Skeletal muscle tissue (tissue), 4 donors: ENCODE data around the gene HSPB7. TPM values are rescaled to one million over a fixed set of nuclear protein-coding genes. Genes with fewer than 3 reads are reported as not detected.
"Not testable (repeated sequence)": the region's sequence is repeated elsewhere in the genome, so short reads cannot be mapped to it uniquely, and the experiment has no call there.

Source experiments
- H3K27ac ChIP-seq: one replicate; pipeline ENCODE4 v1.7.0; 2013; ENCODE audit warnings: mild to moderate bottlenecking, low read depth, low read length, inconsistent platforms
- H3K27me3 ChIP-seq, 3 donors: one replicate each; pipeline ENCODE4 v1.7.0; 2013; ENCODE audit warnings: low read length in 3 of 3; ENCODE audit not compliant: control insufficient read depth in 3 of 3, insufficient read depth in 3 of 3
- H3K36me3 ChIP-seq, 3 donors: one replicate each; pipeline ENCODE4 v1.7.0; 2013; ENCODE audit warnings: low read length in 3 of 3; ENCODE audit not compliant: control insufficient read depth in 3 of 3, insufficient read depth in 3 of 3
- H3K4me1 ChIP-seq, 3 donors: one replicate each; pipeline ENCODE4 v1.7.0; 2013; ENCODE audit warnings: low read length in 3 of 3, mild to moderate bottlenecking in 3 of 3; ENCODE audit not compliant: control insufficient read depth in 3 of 3, insufficient read depth in 3 of 3
- H3K4me3 ChIP-seq, 3 donors: one replicate each; pipeline ENCODE4 v1.7.0; 2013; ENCODE audit warnings: low read length in 3 of 3
- H3K9ac ChIP-seq, 3 donors: one replicate each; pipeline ENCODE4 v1.7.0; 2013; ENCODE audit warnings: low read length in 3 of 3, mild to moderate bottlenecking in 3 of 3, moderate library complexity in 2 of 3, low read depth in 1 of 3
- H3K9me3 ChIP-seq, 3 donors: one replicate each; pipeline ENCODE4 v1.7.0; 2013; ENCODE audit warnings: low read length in 3 of 3; ENCODE audit not compliant: control insufficient read depth in 3 of 3
- total RNA-seq: library from RNA; depleted of rRNA; stranded (reverse); fragments of >200 nt; gene quantifications from one replicate; pipeline ENCODE4 v1.2.3, GENCODE V29; 2014
- donor health status: Osteomylitis.

HSPB7 gene
- total RNA-seq, 1 donor from 2014 or later, result 5.7 TPM

GRCh38 chr1:16023050-16023653 is 5.3 kb upstream of the HSPB7 start:
- Histone ChIP-seq H3K4me3 (no peak overlapping the region), H3K9ac (peak overlapping the region in 2 of 3 donors; percentile 12 to 45), H3K9me3 (no peaks in the 10 kb centered on the region), H3K36me3 (no peaks in the 10 kb centered on the region), H3K27me3 (peaks cover 0 to 7% (median under 1%) of the 10 kb centered on the region in 3 donors), H3K4me1 (peaks cover 24 to 52% (median 51%) of the 10 kb centered on the region in 3 donors), H3K27ac (no peak overlapping the region)

- H3K4me1 ChIP-seq, result peaks cover 27 to 55% (median 54%) of the 10 kb centered on the region in 3 donors
Observed at GRCh38 chr1:16022393-16022792, 4.5 kb upstream of the HSPB7 start.

GRCh38 chr1:16021681-16022080 is 3.8 kb upstream of the HSPB7 start, which contains the start of gene CLCNKA:
Gene CLCNKA, plus strand, starts transcription at chr1:16022036. Its CDS starts 584 bp downstream, at chr1:16022620.
- Histone ChIP-seq H3K9ac (peak within 1 kb of the TSS; percentile 32 to 74 (median 33)), H3K9me3 (no peaks in the 10 kb centered on the region), H3K27ac (peak within 1 kb of the TSS; percentile 99), H3K27me3 (no peaks in the 10 kb centered on the region), H3K36me3 (peaks cover 0 to 10% (median 4%) of the 10 kb centered on the region in 3 donors), H3K4me1 (peaks cover 33 to 60% (median 51%) of the 10 kb centered on the region in 3 donors), H3K4me3 (no peak within 1 kb of the TSS)

More at GRCh38 chr1:16022393-16022792, 4.5 kb upstream of the HSPB7 start:
- peak overlapping the region; percentile 99 for H3K27ac ChIP-seq
- peaks cover 0 to 2% (median 0%) of the 10 kb centered on the region in 3 donors for H3K27me3 ChIP-seq
- H3K4me3 ChIP-seq, result no peak overlapping the region
- no peaks in the 10 kb centered on the region for H3K9me3 ChIP-seq
- peak overlapping the region in 2 of 3 donors; percentile 32 to 74 for H3K9ac ChIP-seq
- H3K36me3 ChIP-seq, result peaks cover 0 to 3% (median 0%) of the 10 kb centered on the region in 3 donors

- peaks cover 0 to 11% (median 5%) of the 10 kb centered on the region in 3 donors for H3K36me3 ChIP-seq
- peak overlapping the region in 2 of 3 donors; percentile 70 to 74 for H3K9ac ChIP-seq
- H3K27me3 ChIP-seq, H3K9me3 ChIP-seq, H3K4me3 ChIP-seq: not testable (repeated sequence)
- peak overlapping the region; percentile 99 for H3K27ac ChIP-seq
- peaks cover 38 to 67% (median 56%) of the 10 kb centered on the region in 3 donors for H3K4me1 ChIP-seq
Observed at GRCh38 chr1:16020878-16021277, 3.0 kb upstream of the HSPB7 start.

- H3K4me1 ChIP-seq, result peaks cover 43 to 72% (median 60%) of the 10 kb centered on the region in 3 donors
- H3K9me3 ChIP-seq, result no peaks in the 10 kb centered on the region
- H3K36me3 ChIP-seq, result peaks cover 0 to 12% (median 5%) of the 10 kb centered on the region in 3 donors
- H3K27ac ChIP-seq, result peak overlapping the region; percentile 99
- no peaks in the 10 kb centered on the region for H3K27me3 ChIP-seq
- H3K9ac ChIP-seq, result peak overlapping the region; percentile 36 to 74 (median 70)
- peak overlapping the region in 1 of 3 donors; percentile 36 for H3K4me3 ChIP-seq
Observed at GRCh38 chr1:16020325-16020724, 2.5 kb upstream of the HSPB7 start.

- Histone ChIP-seq H3K4me1 (peaks cover 49 to 78% (median 65%) of the 10 kb centered on the region in 3 donors), H3K36me3 (peaks cover 0 to 17% (median 5%) of the 10 kb centered on the region in 3 donors), H3K9ac (peak overlapping the region; percentile 92 to 100 (median 98)), H3K9me3 (no peaks in the 10 kb centered on the region), H3K27ac (peak overlapping the region; percentile 99), H3K27me3 (no peaks in the 10 kb centered on the region), H3K4me3 (peak overlapping the region in 2 of 3 donors; percentile 36 to 94)
Observed at GRCh38 chr1:16019644-16020277, 1.9 kb upstream of the HSPB7 start.

GRCh38 chr1:16018749-16019643 is 1.2 kb upstream of the HSPB7 start:
- Histone ChIP-seq H3K9ac (peak overlapping the region; percentile 92 to 100 (median 98)), H3K4me1 (peaks cover 56 to 85% (median 72%) of the 10 kb centered on the region in 3 donors), H3K4me3 (peak overlapping the region; percentile 79 to 94 (median 89))

GRCh38 chr1:16018308-16018707 is 465 bp upstream of the HSPB7 start:
- peak overlapping the region; percentile 92 to 100 (median 98) for H3K9ac ChIP-seq

More at GRCh38 chr1:16018749-16019643, 1.2 kb upstream of the HSPB7 start:
- Histone ChIP-seq H3K27me3 (no peaks in the 10 kb centered on the region), H3K36me3 (peaks cover 0 to 17% (median 5%) of the 10 kb centered on the region in 3 donors), H3K27ac (peak overlapping the region; percentile 99), H3K9me3 (no peaks in the 10 kb centered on the region)

GRCh38 chr1:16017076-16017460 is 775 bp downstream of the HSPB7 start:
- H3K27ac ChIP-seq, result peak overlapping the region; percentile 99
- H3K4me3 ChIP-seq, result peak overlapping the region; percentile 85 to 94 (median 89)
- no peaks in the 10 kb centered on the region for H3K27me3 ChIP-seq
- peaks cover 66 to 86% (median 76%) of the 10 kb centered on the region in 3 donors for H3K4me1 ChIP-seq
- H3K36me3 ChIP-seq, result peaks cover 0 to 17% (median 5%) of the 10 kb centered on the region in 3 donors
- H3K9ac ChIP-seq, result peak overlapping the region; percentile 92 to 100 (median 98)
- no peaks in the 10 kb centered on the region for H3K9me3 ChIP-seq

More at GRCh38 chr1:16018308-16018707, 465 bp upstream of the HSPB7 start:
- Histone ChIP-seq H3K36me3 (peaks cover 0 to 17% (median 5%) of the 10 kb centered on the region in 3 donors), H3K4me1 (peaks cover 62 to 85% (median 74%) of the 10 kb centered on the region in 3 donors), H3K27me3 (no peaks in the 10 kb centered on the region), H3K9me3 (no peaks in the 10 kb centered on the region), H3K27ac (peak overlapping the region; percentile 99), H3K4me3 (peak overlapping the region; percentile 79 to 94 (median 89))
